Keratinocyte (primary cell): ENCODE data around the gene CXADR. TPM values are rescaled to one million over a fixed set of nuclear protein-coding genes. Genes with fewer than 3 reads are reported as not detected.
"Not testable (repeated sequence)": the region's sequence is repeated elsewhere in the genome, so short reads cannot be mapped to it uniquely, and the experiment has no call there.

ENCODE experiments used
- DNase-seq: peaks from one replicate; pipeline ENCODE4 v3.0.0-alpha.2; 2011; ENCODE audit warnings: low read depth, missing footprints, low spot score
- FAIRE-seq: peaks from 2 replicates; lab custom pipeline; 2011; peaks lifted over from hg19 to GRCh38; lab: Jason Lieb, UNC
- H2AFZ ChIP-seq: 2 replicates; pipeline ENCODE4 v1.6.0; 2012; ENCODE audit warnings: low read length, control low read depth, inconsistent platforms; ENCODE audit not compliant: control insufficient read depth
- H3K27ac ChIP-seq: 2 replicates; pipeline ENCODE4 v1.5.1; 2011; ENCODE audit warnings: low read length; ENCODE audit not compliant: control insufficient read depth, insufficient read depth
- H3K27me3 ChIP-seq: 3 replicates; pipeline ENCODE4 v1.6.0; 2011; ENCODE audit warnings: low read length; ENCODE audit not compliant: control insufficient read depth, insufficient read depth; ENCODE audit errors: extremely low read depth
- H3K36me3 ChIP-seq, 2 experiments: 2 replicates in 1 of 2; 3 replicates in 1 of 2; pipeline ENCODE4 v1.5.1; 2011; ENCODE audit warnings: low read length in 2 of 2, mild to moderate bottlenecking in 1 of 2; ENCODE audit not compliant: control insufficient read depth in 2 of 2, insufficient read depth in 2 of 2; ENCODE audit errors: extremely low read depth in 1 of 2
- H3K4me1 ChIP-seq: 3 replicates; pipeline ENCODE4 v1.5.1; 2011; ENCODE audit warnings: low read length; ENCODE audit not compliant: control insufficient read depth, insufficient read depth; ENCODE audit errors: extremely low read depth
- H3K4me2 ChIP-seq: 3 replicates; pipeline ENCODE4 v1.6.0; 2011; ENCODE audit warnings: low read depth, low read length; ENCODE audit not compliant: control insufficient read depth, insufficient read depth; ENCODE audit errors: extremely low read depth
- H3K4me3 ChIP-seq, 3 experiments: fragments of 200-600 bp in 1 of 3; sonication (generic) in 1 of 3; 2 replicates in 2 of 3; 3 replicates in 1 of 3; pipeline ENCODE4 v1.5.1; 2011 to 2016; ENCODE audit warnings: low read length in 3 of 3, mild to moderate bottlenecking in 3 of 3, control low read depth in 2 of 3, inconsistent platforms in 1 of 3, low read depth in 1 of 3, mixed read lengths in 1 of 3, mixed run types in 1 of 3, moderate library complexity in 1 of 3; ENCODE audit not compliant: control insufficient read depth in 2 of 3, insufficient read depth in 2 of 3; ENCODE audit errors: extremely low read depth in 1 of 3
- H3K79me2 ChIP-seq: 2 replicates; pipeline ENCODE4 v1.6.0; 2012; ENCODE audit warnings: low read length; ENCODE audit not compliant: control insufficient read depth, insufficient read depth
- H3K9ac ChIP-seq: 3 replicates; pipeline ENCODE4 v1.6.0; 2011; ENCODE audit warnings: low read length; ENCODE audit not compliant: control insufficient read depth, insufficient read depth; ENCODE audit errors: extremely low read depth
- H3K9me1 ChIP-seq: 3 replicates; pipeline ENCODE4 v1.6.0; 2011; ENCODE audit warnings: low read length; ENCODE audit not compliant: control insufficient read depth, insufficient read depth; ENCODE audit errors: extremely low read depth
- H3K9me3 ChIP-seq: 2 replicates; pipeline ENCODE4 v1.5.1; 2012; ENCODE audit warnings: low read depth, low read length; ENCODE audit not compliant: control insufficient read depth
- H4K20me1 ChIP-seq: 3 replicates; pipeline ENCODE4 v1.6.0; 2011; ENCODE audit warnings: low read length; ENCODE audit not compliant: control insufficient read depth, insufficient read depth; ENCODE audit errors: extremely low read depth
- EZH2 ChIP-seq: IDR thresholded peaks from one replicate; pipeline ENCODE4 v1.6.1; 2012; ENCODE audit warnings: inconsistent platforms, mild to moderate bottlenecking, low read length, moderate library complexity
- dilution Hi-C: fragments of 300-500 bp; cut with MboI; formaldehyde crosslinking; loops from one replicate; pipeline ENCODE4 v1.7.0; 2020; ENCODE audit warnings: low sequenced_read_pairs; ENCODE audit not compliant: extremely low pct_ligation_motif_present
- polyA plus RNA-seq, 5 experiments: library from polyadenylated mRNA; depleted of rRNA in 3 of 5; stranded (reverse) in 3 of 5; stranded (forward) in 1 of 5; unstranded in 1 of 5; fragments of >200 nt; gene quantifications; 1 replicate in 1 of 5; 2 replicates in 3 of 5; 3 replicates in 1 of 5; pipeline versions ENCODE4 v1.2.1 to v1.2.3, GENCODE V29; 2011 to 2012; ENCODE audit warnings: missing spikeins in 2 of 5, low read depth in 1 of 5, low replicate concordance in 1 of 5
- TF ChIP-seq, protein P1 (sequence below), 3 experiments: IDR thresholded peaks in 1 of 3; conservative IDR thresholded peaks in 1 of 3; optimal IDR thresholded peaks in 1 of 3; 2 replicates in 2 of 3; 3 replicates in 1 of 3; pipeline versions ENCODE3 to v1.5.1; 2011; ENCODE audit warnings: low read length in 3 of 3, mild to moderate bottlenecking in 3 of 3, moderate library complexity in 2 of 3, control low read depth in 1 of 3, inconsistent platforms in 1 of 3; ENCODE audit not compliant: insufficient read depth in 2 of 3; ENCODE audit errors: extremely low read depth in 1 of 3

Gene CXADR
- polyA plus RNA-seq, 1 donor (not counting 4 experiments of a cell fraction or from before 2014, with no cell fraction given): 37.3 TPM

DNA sequence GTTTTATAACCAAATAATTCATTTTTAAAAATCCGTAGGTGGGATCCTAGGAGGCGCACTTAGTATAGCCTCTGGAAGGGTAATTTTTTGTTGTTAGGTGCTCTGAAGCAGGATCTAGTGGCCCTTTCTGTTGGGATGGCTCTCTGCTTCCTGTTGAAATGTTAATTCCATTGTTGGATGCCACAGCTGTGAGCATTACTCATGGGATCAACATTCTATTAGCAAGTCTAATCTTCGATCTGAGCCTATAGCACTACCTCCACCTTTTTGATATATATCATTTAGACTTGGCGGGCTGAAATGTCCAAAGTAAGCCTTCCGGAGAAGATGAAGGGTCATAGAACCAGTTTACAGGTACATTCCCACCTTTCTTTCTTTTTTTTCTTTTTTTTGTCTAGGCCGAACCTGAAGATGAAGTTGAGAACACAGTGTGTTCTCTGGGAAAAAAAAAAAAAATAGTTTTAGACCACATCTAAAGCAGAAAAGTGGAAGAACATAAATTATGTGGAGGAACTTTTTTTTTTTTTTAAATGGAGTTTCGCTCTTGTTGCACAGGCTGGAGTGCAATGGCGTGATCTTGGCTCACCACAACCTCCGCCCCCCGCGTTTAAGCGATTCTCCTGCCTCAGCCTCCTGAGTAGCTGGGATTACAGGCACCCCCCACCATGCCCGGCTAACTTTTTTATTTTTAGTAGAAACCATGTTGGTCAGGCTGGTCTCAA lies 1.4 kb downstream of the CXADR start:
- no peaks in the 10 kb centered on the region for H3K9me1 ChIP-seq
- no peak for TF ChIP-seq EZH2
- TF ChIP-seq, protein P1, sequence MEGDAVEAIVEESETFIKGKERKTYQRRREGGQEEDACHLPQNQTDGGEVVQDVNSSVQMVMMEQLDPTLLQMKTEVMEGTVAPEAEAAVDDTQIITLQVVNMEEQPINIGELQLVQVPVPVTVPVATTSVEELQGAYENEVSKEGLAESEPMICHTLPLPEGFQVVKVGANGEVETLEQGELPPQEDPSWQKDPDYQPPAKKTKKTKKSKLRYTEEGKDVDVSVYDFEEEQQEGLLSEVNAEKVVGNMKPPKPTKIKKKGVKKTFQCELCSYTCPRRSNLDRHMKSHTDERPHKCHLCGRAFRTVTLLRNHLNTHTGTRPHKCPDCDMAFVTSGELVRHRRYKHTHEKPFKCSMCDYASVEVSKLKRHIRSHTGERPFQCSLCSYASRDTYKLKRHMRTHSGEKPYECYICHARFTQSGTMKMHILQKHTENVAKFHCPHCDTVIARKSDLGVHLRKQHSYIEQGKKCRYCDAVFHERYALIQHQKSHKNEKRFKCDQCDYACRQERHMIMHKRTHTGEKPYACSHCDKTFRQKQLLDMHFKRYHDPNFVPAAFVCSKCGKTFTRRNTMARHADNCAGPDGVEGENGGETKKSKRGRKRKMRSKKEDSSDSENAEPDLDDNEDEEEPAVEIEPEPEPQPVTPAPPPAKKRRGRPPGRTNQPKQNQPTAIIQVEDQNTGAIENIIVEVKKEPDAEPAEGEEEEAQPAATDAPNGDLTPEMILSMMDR (optimal IDR thresholded peaks at IDR 0.05 in 1 of 3, IDR thresholded peaks at IDR 0.05 in 1 of 3, conservative IDR thresholded peaks at IDR 0.05 in 1 of 3; ENCODE audit: extremely low read depth in 1 of 3, insufficient read depth in 2 of 3, low read length in 3 of 3): no peak
- peaks cover 4% of the 10 kb centered on the region for H4K20me1 ChIP-seq
- peak overlapping the region; percentile 80 for H3K27ac ChIP-seq
- peaks cover 20% of the 10 kb centered on the region for H3K4me1 ChIP-seq
- H3K9ac ChIP-seq: peak overlapping the region; percentile 89
- H3K27me3 ChIP-seq: no peaks in the 10 kb centered on the region
- H3K4me2 ChIP-seq: peak overlapping the region; percentile 99
- dilution Hi-C loops: no loop called here
- H3K4me3 ChIP-seq: peak overlapping the region; percentile 82 to 97 (median 90)
- no peaks in the 10 kb centered on the region for H3K9me3 ChIP-seq
- FAIRE-seq (peak; percentile 86), DNase-seq (no peak)
- peaks cover 40% of the 10 kb centered on the region for H3K79me2 ChIP-seq
- no peaks in the 10 kb centered on the region for H3K36me3 ChIP-seq
- peak overlapping the region; percentile 63 for H2AFZ ChIP-seq

DNA sequence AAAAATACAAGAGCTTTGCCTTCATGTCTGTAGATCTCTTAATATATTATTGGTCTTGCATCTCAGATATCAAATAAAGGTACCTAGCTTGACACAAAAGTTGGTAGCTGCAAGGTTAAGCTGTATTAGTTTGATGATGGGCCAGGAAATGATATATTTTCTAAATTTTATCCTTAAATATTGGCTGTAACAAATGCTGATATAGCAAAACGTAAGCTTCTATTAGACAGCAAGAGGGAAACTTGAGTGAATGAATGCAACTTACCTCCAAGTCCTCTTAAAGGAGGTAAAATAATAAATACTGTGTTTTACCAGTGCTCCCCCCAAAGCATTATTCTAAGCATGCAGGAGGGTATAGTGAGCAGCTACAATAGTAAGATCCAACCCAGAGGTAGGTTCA lies 4.2 kb downstream of the CXADR start:
- H3K4me3 ChIP-seq, dilution Hi-C loops, H3K27ac ChIP-seq, H3K27me3 ChIP-seq, H3K9me3 ChIP-seq, H3K4me2 ChIP-seq, H3K9ac ChIP-seq, H3K36me3 ChIP-seq, H4K20me1 ChIP-seq, FAIRE-seq, H2AFZ ChIP-seq, H3K9me1 ChIP-seq, DNase-seq: not testable (repeated sequence)
- H3K4me1 ChIP-seq: peaks cover 15% of the 10 kb centered on the region
- peaks cover 57% of the 10 kb centered on the region for H3K79me2 ChIP-seq
